NCI-H2227 (cell line): ENCODE measurements around the gene OR5K4.
"Not testable (repeated sequence)": the region's sequence is repeated elsewhere in the genome, so short reads cannot be mapped to it uniquely, and the experiment has no call there.

ENCODE experiments used
- DNase-seq: peaks from one replicate; lab custom pipeline; 2025; ENCODE audit not compliant: unreplicated experiment; lab: John Stamatoyannopoulos, UW

OR5K4 gene

GRCh38 chr3:98371186-98371585, 17.5 kb downstream of the OR5K4 start:
- DNase-seq, result no peak

- DNase-seq, result no peak
These were observed 18.2 kb downstream of the OR5K4 start for GRCh38 chr3:98371853-98372252.

DNA sequence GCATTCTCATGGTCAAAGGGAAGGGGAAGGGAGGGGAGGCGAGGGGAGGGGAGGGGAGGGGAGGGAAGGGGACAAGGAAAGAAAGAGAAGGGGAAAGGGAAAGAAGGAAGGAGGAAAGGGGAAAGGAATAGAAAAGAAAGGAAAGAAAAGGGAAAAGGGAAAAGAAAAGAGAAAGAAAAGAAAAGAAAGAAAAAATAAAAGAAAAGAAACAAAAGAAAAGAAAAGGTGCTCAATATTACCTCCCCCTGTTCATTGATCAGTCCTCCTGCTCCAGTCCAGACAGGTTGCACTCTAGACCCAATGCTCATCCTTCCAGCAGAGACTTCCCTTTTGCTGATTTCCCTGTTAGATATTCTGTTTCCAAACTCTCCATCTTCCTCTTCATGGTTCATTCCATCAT, 18.8 kb downstream of the OR5K4 start:
- DNase-seq, result no peak

GRCh38 chr3:98376631-98377030, 23.0 kb downstream of the OR5K4 start:
- DNase-seq, result no peak

DNA sequence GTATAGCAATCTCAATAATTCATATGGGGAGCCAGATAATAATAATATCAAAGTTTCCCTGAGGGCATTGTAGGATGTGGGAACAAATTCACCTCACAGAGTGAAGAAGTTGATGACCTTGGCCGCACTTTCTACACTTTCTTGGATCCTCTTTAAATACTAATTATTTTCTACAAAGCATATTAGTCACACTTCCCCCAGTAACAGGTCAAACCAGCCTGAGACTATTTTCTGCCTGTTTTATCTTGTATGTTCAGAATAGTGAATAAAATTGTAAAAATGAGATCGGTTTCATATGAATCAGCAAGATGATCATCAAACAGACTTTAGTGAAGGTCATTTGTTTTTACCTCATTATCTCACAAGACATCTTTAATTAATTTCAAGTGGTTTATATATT, 34.5 kb downstream of the OR5K4 start:
- DNase-seq, result no peak

DNA sequence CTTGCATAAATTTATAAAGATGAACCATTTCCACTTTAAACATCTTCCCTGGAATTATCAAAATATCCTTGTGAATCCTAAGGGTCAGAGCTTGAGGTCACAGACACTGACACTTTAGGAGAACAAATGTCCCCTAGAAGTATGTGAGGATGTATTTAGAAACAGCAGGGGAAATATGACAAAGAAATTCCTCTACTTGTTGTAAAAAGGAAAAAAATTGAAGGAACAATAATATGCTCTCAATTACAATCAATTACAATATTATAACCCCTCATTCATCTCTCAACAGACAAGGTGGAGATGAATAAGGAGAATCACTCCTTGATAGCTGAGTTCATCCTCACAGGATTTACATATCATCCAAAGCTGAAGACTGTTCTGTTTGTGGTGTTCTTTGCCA, 36.7 kb downstream of the OR5K4 start, which contains the start of gene OR5K3:
Gene OR5K3 (plus strand): TSS at position 301 of the 400 bp plus-strand sequence. CDS start 0 bp downstream, at position 301.
- no peak for DNase-seq

DNA sequence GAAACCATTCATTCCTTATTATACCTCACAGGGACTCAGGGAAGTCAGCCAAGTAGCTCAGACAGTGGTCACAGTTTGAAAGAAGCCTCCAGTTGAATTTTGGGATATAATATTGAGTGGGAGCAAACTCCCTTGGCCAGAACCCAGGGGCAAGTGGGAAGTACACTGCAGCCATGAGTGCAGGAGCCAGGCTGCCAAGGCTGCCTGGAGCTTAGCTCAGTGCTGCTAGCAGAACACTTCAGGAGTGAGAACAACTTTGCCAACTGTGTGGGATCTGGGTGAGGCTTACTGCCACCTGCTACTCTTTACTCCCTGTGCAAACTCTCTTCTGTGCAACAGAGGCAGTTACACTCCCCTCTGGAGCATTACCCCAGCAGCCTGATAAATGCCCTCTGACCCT, 41.4 kb downstream of the OR5K4 start:
- DNase-seq, result no peak

DNA sequence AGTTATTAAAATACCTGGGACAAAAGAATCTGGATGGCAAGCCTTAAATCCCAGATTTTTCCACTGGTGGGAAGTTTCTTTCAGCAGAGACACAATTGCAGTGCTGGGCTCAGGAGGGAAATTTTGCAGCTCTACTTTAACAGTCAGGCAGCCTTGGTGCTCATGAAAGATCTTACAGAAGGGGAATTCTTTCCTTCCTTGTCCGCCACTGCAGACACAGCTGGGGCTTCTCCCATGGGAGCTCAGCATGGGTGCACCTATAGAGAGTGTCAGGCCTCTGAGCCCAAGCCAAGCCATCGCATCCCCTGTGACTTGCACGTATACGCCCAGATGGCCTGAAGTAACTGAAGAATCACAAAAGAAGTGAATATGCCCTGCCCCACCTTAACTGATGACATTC, 42.8 kb downstream of the OR5K4 start:
- not testable (repeated sequence) for DNase-seq

GRCh38 chr3:98398513-98398912, 44.9 kb downstream of the OR5K4 start:
- DNase-seq, result no peak

GRCh38 chr3:98402507-98402906, 48.9 kb downstream of the OR5K4 start:
- DNase-seq, result no peak

- no peak for DNase-seq
These were observed 50.4 kb downstream of the OR5K4 start for GRCh38 chr3:98404010-98404409.
